ENCODE results near the gene TNFRSF25. TPM values are rescaled to one million over a fixed set of nuclear protein-coding genes. Genes with fewer than 3 reads are reported as not detected.

Gene TNFRSF25
- polyA plus RNA-seq, 1 of the 3 experiments (the other 2 are of a cell fraction): 20.8 TPM

GRCh38 chr1:6475381-6476133 lies 9.6 kb upstream of the TNFRSF25 start:
- no peak overlapping the region for H3K4me2 ChIP-seq
- H3K79me2 ChIP-seq (ENCODE audit: insufficient read depth): no peaks in the 10 kb centered on the region
- H3K9me3 ChIP-seq: no peaks in the 10 kb centered on the region
- WGBS (ENCODE audit: low lambda C conversion rate): 55% methylated on average over 13 of the region's 33 CpGs
- TF ChIP-seq RCOR1 (IDR thresholded peaks at IDR 0.05; ENCODE audit: low read length): no peak
- peak; percentile 83 for TF ChIP-seq CTCF (IDR thresholded peaks at IDR 0.05)
- TF ChIP-seq SMC3 (IDR thresholded peaks at IDR 0.05; ENCODE audit: low read depth, low read length): peak; percentile 38; the same call in 1 of the 2 replicates
- peak; percentile 31; the same call in 1 of the 2 replicates for TF ChIP-seq RAD21 (IDR thresholded peaks at IDR 0.05; ENCODE audit: low read length)
- no peak for TF ChIP-seq MAX (IDR thresholded peaks at IDR 0.05; ENCODE audit: low read depth)
- H3K4me3 ChIP-seq (ENCODE audit: low read depth in 2 of 2, low read length in 1 of 2): peak overlapping the region in 1 of 2 experiments; percentile 46; a peak in 1 of 4 replicates
- no peak overlapping the region for H2AFZ ChIP-seq (ENCODE audit: low read depth)
- no peaks in the 10 kb centered on the region for H3K9me2 ChIP-seq
- ChIA-PET CTCF (interaction anchor here (0.6 to 3.3 kb wide), 15 partner anchors 10 to 229 kb away, joined by 3 to 19 read pairs (median 4); partner anchors contain the start of genes NOL9, TAS1R1 and TNFRSF25), POLR2A (no interaction called here)
- peaks cover 0 to 18% of the 10 kb centered on the region in 2 experiments for H3K36me3 ChIP-seq (replicated peaks in 1 of 2; ENCODE audit: control insufficient read depth in 1 of 2, insufficient read depth in 2 of 2, low read length in 1 of 2)
- no peak overlapping the region for H3K27ac ChIP-seq (ENCODE audit: low read depth in 2 of 2, low read length in 1 of 2)
- peaks cover 0 to 2% of the 10 kb centered on the region in 2 experiments; a peak in 1 of 4 replicates for H3K4me1 ChIP-seq (ENCODE audit: control insufficient read depth in 1 of 2, insufficient read depth in 2 of 2, low read depth in 1 of 2, low read length in 1 of 2)
- H3F3A ChIP-seq (replicated peaks; ENCODE audit: insufficient read depth): no peaks in the 10 kb centered on the region
- H4K20me1 ChIP-seq (ENCODE audit: insufficient read depth): no peaks in the 10 kb centered on the region
- peak; percentile 94 for DNase-seq
- H3K9ac ChIP-seq: no peak overlapping the region
- no peaks in the 10 kb centered on the region for H3K27me3 ChIP-seq (ENCODE audit: insufficient read depth)

- H4K20me1 ChIP-seq (ENCODE audit: insufficient read depth): no peaks in the 10 kb centered on the region
- H3K36me3 ChIP-seq (replicated peaks in 1 of 2; ENCODE audit: control insufficient read depth in 1 of 2, insufficient read depth in 2 of 2, low read length in 1 of 2): peaks cover 0 to 25% of the 10 kb centered on the region in 2 experiments
- H3K79me2 ChIP-seq (ENCODE audit: insufficient read depth): no peaks in the 10 kb centered on the region
- H3K27me3 ChIP-seq (ENCODE audit: insufficient read depth): no peaks in the 10 kb centered on the region
- no peaks in the 10 kb centered on the region for H3K9me3 ChIP-seq
- no peak overlapping the region for H3K27ac ChIP-seq (ENCODE audit: low read depth in 2 of 2, low read length in 1 of 2)
- DNase-seq: no peak
- no peak overlapping the region for H3K4me3 ChIP-seq (ENCODE audit: low read depth in 2 of 2, low read length in 1 of 2)
- no peaks in the 10 kb centered on the region for H3K9me2 ChIP-seq
- no peak overlapping the region for H3K9ac ChIP-seq
- H3K4me1 ChIP-seq (ENCODE audit: control insufficient read depth in 1 of 2, insufficient read depth in 2 of 2, low read depth in 1 of 2, low read length in 1 of 2): peaks cover 0 to 2% of the 10 kb centered on the region in 2 experiments; a peak in 1 of 4 replicates
- WGBS (ENCODE audit: low lambda C conversion rate): 93% methylated on average over 10 of the region's 13 CpGs
- ChIA-PET CTCF (interaction anchor here (0.5 to 3.0 kb wide), 4 partner anchors 9 to 61 kb away, joined by 3 to 14 read pairs (median 4); partner anchors contain the start of gene TNFRSF25), POLR2A (no interaction called here)
- no peak overlapping the region for H3K4me2 ChIP-seq
- H3F3A ChIP-seq (replicated peaks; ENCODE audit: insufficient read depth): no peaks in the 10 kb centered on the region
- H2AFZ ChIP-seq (ENCODE audit: low read depth): no peak overlapping the region
- TF ChIP-seq RAD21 (IDR thresholded peaks at IDR 0.05; ENCODE audit: low read length) (no peak), FOXJ3 (CRISPR knock-in tag; IDR thresholded peaks at IDR 0.05) (no peak), IRF3 (IDR thresholded peaks at IDR 0.05; ENCODE audit: low read depth, low read length) (no peak), YY1 (IDR thresholded peaks at IDR 0.05; ENCODE audit: low read depth) (no peak), CHD2 (IDR thresholded peaks at IDR 0.05; ENCODE audit: low read length, partially characterized antibody) (no peak), SMC3 (IDR thresholded peaks at IDR 0.05; ENCODE audit: low read depth, low read length) (no peak), GABPA (IDR thresholded peaks at IDR 0.05; ENCODE audit: low read depth) (no peak), SIN3A (IDR thresholded peaks at IDR 0.05; ENCODE audit: borderline replicate concordance, low read depth, low read length) (no peak), REST (IDR thresholded peaks at IDR 0.05; ENCODE audit: low read depth, low read length) (no peak), EP300 (IDR thresholded peaks at IDR 0.05; ENCODE audit: borderline replicate concordance in 1 of 2, low read depth in 1 of 2, low read length in 1 of 2) (no peak), NRF1 (IDR thresholded peaks at IDR 0.05; ENCODE audit: low read depth, low read length) (no peak), MXI1 (IDR thresholded peaks at IDR 0.05; ENCODE audit: low read depth, low read length) (no peak), USF1 (IDR thresholded peaks at IDR 0.05; ENCODE audit: borderline replicate concordance, low read depth) (no peak), TAF1 (IDR thresholded peaks at IDR 0.05; ENCODE audit: borderline replicate concordance, low read depth, low read length) (no peak)
Measured at GRCh38 chr1:6474815-6475282, 8.9 kb upstream of the TNFRSF25 start.
